OCI-LY1 (cell line): Measurements from ENCODE around the gene ZNF892.

ENCODE experiments used
- CTCF ChIP-seq: fragments of 200-600 bp; sonication (generic), shearing (Covaris generic); IDR thresholded peaks from 2 replicates; pipeline ENCODE4 v1.5.1; 2017; ENCODE audit warnings: mild to moderate bottlenecking, antibody characterized with exemption, low read length, moderate library complexity, mixed read lengths
- EZH2 ChIP-seq: fragments of 200-600 bp; sonication (generic), shearing (Covaris generic); IDR thresholded peaks from 2 replicates; pipeline ENCODE4 v1.8.0; 2017; ENCODE audit warnings: borderline replicate concordance, mixed run types, mild to moderate bottlenecking, antibody characterized with exemption, low read length, moderate library complexity, mixed read lengths

- TF ChIP-seq CTCF: no peak
- no peak for TF ChIP-seq EZH2
These were observed 13.1 kb downstream of the ZNF892 start for GRCh38 chr2:95220449-95220848.
